ENCODE results near the gene CPED1.
"Not testable (repeated sequence)": the region's sequence is repeated elsewhere in the genome, so short reads cannot be mapped to it uniquely, and the experiment has no call there.

CPED1 gene

DNA sequence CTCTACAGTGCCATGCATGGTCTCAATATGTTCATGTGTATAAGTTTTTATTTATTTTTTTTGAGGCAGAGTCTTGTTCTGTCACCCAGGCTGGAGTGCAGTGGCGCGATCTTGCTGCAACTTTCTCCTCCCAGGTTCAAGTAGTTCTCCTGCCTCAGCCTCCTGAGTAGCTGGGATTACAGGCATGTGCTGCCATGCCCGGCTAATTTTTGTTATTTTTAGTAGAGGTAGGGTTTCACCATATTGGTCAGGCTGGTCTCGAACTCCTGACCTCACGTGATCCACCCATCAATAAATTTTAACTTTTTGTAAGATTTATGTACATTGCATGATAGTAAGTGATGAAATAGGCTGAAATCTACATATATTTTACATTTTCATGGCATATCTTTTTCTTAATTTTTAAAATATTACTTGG is 86.9 kb downstream of the CPED1 start:
- DNase-seq = not testable (repeated sequence)

DNA sequence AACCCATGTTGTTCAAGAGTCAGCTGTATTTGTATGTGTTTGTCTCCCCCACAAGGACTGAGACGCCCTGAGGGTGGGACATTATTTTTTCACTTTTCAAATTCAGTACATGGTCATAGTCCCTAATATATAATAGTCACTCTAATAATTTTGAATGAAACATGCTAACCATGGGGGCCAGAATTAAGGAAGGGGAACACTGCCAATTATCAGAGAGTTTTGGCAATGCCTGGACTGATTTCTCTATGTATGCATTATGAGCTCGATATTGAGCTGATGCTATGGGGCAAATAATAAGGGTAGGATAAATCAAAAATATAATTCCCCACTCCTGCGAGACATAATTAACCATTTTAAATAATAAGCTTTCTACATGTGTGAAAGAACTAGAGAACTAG is 87.4 kb downstream of the CPED1 start:
- DNase-seq = no peak

DNA sequence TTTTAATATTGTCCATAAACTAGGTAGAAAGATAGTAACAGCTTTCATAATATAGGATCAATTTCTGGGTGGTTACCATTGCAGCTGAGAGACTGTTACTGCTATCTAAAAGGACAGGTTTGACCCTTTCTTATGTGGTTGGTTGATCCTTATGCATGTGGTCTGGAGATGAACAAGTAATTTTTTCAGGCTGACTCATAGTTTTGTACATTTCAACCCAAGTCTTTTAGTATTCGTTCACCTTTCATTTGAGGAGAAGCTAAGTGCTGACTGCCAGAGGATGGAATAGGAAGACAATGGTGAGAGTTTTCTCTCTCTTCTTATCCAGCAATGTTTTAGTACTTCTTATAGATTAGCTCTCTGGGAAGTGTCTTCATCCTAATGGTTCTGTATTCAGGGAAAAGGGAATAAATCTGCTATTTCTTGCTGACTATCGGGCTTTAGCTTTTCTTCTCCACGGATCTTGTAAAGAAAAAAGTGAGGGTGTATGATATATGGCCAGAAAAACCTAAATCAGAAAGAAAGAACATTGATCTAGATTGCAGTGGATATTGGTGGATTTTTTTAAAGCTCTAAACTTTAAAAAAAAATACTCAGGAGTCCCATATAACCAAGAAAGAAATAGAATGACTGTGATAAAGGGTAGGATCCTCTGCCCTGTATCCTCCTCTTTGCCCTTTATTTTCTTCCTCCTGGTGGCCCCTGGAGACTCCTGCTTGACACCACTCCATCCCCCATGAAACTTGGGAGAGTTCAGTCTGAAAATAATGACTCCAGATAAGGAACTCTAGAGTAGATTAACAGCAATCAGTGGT is 88.0 kb downstream of the CPED1 start:
- no peak for DNase-seq

DNA sequence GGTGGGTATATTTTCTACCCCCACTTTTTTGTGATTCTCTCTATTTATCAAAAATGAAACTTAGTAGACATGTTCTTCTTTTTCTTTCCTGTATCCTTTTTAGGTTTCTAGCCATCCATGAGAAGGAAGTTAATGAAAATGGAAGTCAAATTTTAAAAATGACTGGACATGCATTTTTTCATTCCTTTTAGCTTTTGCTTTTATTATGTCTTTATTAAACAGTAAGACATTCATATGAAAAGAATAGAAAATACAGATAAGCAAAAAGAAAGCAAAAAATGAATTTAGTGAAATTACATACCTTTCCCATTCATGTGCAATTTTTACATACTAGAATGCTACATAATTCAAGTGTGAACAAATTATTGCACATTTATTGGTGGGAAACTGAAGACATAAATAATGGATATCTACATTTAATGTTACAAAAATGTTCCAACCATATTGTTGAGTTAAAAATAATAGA is 88.7 kb downstream of the CPED1 start:
- DNase-seq = no peak

DNA sequence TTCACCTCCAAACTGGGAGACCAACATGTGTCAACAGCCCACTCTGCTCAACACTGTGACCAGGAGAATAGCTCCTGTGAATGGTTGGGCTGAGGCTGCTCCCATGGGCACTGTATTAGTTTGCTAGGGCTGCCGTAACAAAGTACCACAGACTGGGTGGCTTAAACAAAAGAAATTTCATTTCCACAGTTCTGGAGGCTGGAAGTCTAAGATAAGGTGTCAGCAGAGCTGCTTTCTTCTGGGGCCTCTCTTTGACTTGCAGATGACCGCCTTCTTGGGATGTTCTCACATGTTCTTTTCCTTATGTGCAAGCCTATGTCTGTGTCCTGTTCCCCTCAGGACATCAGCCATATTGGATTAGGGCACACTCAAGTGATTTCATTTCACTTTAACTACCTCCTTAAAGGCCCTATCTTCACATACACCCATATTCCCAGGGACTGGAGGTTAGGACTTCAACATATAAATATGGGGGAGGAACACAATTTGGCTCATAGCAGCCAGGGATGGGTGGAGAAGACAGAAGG is 90.3 kb downstream of the CPED1 start:
- no peak for DNase-seq

DNA sequence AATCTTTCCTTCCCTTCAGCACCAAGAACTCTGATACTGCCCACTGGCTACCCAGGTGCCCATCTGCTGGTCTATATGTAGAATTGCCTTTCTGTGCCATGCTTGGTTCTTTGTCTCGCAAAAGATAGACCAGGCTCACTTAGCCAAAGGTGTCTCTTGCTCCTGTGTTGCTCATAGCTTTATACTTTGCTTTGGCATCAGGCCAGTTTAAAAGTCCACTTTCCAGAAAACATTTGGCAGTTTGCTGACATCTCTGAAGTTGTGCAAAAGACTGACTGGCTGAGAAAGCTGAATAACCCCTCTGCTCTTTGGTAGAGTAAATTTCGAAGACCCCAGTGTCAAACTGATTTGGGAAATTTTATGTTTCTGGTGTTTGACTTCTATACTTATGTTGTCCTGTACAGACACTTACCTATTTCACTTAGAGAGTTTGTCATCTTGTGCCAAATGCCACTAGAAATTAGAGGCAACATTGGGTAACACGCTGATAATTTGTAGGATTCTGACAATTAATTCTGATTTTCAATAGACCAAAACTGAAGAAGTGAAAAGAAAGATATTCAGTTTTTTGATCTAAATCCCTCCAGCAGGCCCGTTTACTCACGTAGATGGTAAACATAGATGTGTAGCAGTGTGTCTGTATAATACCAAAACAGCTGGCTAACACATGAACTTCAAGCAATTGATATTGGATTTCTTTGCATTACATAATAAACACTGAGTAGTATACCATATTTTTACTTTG is 91.1 kb downstream of the CPED1 start:
- no peak for DNase-seq

DNA sequence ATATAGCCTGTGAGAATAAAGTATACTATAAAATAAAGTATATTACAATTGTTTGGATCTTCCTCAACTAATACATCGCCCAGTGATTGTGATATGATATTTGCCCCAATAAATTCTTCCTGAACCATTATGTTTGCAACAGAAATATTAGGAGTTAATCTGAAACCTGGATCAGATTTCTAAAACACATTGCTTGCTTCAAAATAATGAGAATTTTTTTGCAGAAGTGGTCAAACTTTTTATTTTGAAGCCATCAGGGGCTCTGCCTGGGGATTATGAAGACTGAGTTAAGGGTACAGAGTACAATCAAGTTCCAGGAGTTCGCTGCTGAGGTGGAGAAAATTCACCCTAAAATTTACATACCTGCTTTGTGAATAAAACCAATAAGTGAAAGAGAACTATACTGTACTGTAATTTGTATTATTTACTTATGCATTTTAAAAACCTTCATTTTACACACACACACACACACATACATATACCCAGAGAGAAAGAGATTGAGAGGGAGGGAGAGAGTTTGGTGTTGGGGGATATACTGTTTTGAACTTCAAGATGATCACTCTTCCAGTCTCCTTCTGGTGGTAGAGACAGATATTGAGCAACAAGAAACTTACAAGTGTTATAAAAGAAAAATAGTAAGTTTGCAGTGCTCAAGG is 91.9 kb downstream of the CPED1 start:
- no peak for DNase-seq

DNA sequence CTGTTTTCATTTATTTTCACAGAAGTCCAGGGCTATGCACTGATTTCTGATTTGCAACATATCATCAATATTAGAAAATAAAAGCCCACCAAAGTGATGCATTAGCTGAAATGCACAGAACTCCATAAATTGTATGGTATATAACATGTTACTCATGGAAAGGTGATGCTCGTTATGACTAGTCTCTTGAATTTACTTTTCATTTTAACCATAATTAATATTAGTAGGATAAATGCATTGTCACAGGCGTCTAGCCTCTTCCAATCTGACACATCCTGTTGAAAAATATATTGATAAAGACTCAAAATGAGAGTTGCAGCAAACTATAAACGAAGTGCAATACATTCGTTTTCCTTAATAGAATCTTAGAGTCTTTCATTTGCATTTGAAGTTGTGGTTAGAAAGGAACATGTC is 92.4 kb downstream of the CPED1 start:
- no peak for DNase-seq

DNA sequence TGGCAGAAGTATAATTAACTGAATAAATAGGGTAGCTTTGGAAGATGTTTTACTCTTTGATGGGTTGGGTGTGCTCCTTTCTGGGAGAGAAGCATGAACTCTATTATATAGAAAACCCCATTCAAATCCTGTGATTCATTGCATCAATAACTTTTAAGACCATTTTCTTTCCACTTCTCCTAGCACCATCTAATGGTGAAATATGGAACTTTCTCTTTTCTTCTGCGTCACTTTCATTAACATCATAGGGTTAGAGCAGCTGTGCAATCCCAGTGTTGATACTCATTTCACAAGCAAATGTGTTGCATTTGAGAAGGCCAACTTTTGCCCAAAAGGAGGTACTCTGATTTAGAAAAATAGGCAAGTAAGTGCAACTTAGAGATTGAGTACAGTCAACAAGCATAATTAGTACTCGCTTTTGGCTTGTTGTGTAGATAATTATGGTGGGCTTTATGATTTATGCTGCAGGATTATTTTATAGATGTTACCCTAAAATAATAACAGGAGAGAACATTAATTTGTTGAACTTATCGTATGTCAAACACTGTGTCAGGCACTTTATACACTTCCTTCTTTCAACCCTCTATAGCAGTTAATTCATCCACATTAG is 92.9 kb downstream of the CPED1 start:
- DNase-seq = peak; percentile 8

DNA sequence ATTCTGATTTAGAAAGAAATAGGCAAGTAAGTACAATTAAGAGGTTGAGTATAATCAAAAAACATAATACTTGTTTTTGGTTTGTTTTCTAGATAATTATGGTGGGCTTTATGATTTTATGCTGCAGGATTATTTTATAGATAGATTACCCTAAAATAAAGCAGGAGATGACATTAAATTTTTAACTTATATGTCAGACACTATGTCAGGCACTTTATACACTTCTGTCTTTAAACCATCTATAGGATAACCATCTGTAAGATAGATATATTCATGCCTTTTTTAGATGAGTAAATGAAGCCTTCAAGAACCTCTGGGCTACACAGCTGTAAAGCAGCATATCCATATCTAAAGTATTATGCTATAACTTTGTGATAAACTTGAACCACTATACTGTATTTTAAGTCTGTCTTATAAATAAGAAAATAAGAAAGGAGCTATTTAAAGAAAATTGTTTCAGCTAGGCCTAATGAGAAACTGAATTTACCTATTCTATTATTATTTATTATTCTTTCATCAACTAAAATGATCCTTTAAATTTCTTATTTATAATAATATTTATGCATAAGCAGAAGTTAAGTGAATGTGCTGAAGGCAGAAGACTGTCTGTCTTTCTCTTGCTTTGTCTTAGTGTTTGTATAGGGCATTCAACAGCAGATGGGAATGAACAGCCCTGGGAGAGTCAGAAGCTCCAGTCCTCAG is 94.0 kb downstream of the CPED1 start:
- no peak for DNase-seq

DNA sequence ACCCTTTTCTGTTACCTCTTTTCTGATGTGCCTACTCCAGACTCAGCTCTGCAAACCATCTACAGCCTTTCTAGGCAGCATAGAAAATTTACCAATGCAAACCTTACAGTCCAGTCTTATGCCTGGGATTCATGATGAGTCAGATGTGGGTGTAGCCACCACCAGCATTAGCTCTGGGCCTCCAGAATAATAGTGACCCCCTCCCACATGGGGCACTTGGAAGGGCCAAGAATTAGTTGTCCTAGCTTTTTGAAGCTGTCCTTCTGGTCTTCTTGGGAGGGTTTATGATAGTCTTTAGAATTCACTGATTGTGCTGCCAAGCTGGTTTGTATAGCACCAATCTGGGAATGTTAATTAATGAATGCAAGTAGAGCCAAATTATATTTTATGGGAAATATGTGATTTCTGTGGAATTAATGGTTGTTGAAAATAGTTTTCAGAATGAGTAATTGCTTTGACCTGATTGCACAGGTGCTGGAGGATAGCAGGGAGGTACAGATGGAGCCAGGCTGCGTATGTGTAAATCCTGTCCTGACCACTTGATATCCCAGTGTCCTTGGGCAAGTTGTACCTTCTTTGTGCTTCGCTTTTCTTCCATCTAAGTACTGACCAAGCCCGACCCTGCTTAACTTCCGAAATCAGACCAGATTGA is 94.8 kb downstream of the CPED1 start:
- DNase-seq = no peak

DNA sequence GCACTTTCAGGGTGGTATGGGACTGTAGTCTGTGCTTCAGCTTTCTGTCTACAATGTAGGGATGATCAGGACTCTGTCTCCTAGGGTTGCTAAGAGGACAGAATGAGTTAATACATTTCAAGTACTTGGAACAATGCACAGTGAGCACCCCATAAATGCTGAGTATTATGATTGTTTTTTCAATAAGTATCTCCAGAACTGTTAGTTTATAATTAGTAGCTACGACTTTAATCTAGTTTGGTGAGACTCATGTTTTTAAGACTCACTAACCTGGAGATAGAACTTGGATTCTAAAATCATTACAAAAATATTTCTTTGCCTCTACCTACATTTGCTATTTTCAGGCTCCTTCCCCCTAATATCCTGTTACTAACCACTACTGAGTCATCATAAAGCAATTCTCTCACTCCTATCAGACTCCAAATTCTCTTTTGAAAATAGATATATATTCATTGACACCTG is 95.3 kb downstream of the CPED1 start:
- DNase-seq = no peak

DNA sequence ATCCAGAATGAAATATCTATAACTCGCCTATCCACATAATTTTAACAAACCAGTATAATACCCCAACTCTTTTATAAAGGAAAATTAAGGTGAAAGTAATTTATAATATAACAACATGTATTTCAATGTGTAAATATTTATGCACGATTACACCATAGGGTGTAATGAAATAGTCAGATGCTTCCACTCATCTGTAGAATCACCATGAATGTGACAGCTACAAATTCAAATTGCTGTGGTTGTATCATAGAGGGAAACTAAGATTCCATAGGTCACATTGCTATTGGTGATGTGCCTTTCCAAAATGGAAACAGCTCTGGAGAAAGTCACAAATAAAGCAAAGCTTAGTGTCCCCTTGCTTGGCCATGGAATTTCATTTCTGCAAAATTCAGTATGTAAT is 95.7 kb downstream of the CPED1 start:
- DNase-seq = no peak

DNA sequence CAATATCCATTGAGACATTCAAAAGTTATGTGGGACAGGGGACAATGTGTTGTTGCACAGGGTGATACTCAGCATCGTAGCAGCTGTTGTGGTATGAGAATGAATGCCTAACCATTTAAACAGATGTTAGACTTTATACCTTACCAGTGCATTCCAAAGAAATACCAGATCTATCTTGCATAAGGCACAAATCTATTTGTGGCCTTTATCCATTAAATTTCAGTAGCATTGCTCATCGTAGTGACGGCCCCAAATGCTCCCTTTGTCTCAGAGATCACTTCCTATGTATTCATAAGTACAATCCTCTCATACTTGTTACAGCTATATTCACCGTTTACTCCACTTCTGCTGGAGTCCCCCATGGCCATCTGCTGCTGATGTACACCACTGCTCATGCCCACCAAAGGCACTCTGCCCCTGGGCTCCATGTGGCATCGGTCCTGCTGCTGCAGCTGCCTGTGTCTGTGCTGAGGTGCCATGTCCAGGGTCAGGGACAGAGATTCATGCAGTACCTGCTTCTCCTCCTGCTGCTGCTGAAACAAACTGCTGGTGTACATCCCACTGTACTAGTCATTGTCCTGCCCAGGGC is 96.3 kb downstream of the CPED1 start:
- DNase-seq = no peak

DNA sequence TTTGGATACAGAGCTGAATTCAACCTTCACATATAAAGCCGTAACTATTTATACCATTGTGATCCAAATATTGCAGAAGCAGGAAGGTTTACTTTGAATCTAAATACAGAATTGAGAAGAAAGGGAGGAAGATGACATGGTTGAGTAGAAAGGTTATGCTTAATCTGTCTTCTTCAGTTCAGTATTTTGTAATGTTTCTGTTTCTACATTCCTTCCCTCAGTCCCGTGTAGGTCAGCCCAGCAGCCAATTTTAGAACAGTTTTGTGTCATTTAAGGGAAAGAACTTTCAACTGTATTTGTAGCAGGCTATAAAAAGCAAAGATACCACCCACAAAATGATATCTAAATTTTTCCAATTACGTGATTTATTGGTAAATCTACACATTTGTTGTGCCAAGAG is 97.4 kb downstream of the CPED1 start:
- DNase-seq = no peak

DNA sequence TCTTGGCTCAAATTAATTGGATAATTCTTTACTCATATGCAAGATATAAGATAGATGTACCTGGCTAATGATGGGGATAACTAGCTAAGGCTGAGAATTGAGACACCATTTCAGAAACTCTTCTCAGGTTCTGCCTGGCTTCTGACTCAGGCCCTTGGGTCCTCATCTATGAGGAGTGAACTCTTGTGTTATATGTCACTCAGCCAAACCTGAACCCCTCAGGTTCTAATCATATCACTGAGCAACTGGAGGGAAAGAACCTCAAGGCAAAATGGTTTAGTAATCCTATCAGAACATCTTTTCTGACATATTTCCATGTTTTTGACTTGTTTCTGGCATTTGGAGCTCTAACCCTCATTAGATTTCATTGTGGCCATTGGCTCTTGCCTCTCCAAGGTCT is 100.4 kb downstream of the CPED1 start:
- no peak for DNase-seq

DNA sequence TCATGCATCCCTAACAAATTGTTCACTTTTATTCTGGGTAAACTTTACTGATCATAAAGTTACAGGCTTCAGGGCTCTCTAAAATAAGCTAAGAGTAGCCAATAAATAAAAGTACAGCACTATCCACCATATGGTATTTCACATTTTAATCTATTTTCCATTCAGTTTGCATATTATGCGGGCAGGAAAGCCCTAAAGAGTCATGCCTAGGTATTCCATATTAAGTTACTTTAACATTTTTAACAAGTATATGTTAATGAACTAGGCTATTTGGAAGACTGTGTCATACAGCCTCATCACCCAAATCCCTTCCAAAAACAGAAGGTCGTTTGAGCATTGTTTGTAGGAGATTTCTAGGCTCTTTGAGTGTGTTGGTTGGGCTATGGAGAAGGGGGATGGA is 106.3 kb downstream of the CPED1 start:
- DNase-seq = no peak

DNA sequence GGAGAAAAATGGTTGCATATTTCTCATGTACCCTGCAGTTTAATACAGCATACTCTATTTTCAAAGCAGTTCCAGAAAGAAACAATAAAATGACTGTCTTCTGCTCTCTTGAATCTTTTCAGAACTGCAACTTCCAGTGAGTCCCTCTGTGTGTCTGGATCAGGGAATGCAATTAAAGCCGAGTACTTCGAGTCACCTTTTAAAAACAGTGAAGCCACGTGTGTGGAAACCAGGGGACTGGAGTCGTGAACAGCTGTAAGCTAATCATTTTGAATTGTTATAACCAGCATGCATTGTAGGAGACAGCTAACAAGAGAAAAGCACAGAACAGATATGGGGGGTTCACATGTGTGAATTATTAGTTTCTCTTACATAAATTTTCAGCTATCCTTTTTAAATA is 109.1 kb downstream of the CPED1 start:
- no peak for DNase-seq

DNA sequence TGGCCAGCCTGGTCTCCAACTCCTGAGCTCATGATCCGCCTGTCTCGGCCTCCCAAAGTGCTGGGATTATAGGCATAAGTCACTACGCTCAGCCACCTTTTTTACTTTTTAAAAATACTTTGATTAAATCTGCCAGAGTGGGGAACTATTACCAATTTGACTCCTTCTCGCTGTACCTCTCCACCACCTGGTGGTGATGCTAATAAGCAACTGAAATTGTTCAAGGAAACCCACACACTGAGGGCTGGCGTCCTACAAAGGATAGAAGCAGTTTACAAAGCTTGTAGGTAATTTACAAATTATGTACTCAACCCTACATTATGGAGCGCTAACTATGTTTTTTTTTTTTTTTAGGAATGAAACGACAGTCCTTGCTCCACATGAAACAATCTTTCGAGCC is 111.1 kb downstream of the CPED1 start:
- no peak for DNase-seq

DNA sequence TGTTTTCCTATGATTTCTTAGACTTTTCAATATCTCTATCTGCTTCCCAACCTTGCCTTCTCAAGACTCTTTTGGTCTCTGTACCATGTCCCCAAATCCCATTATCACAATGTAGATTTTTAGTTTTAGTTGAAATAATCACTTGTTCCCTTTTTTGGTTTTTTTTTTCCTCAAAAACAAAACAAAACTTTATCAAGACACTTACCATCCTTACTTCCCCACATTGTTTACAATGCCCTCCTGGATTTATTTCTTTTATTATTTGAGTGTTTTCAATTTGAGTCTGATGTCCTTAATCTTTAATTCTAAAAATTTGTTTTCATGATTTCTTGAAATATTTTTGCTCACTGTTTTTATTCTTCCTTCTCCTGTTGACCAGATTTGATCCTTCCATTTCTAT is 112.6 kb downstream of the CPED1 start:
- no peak for DNase-seq

DNA sequence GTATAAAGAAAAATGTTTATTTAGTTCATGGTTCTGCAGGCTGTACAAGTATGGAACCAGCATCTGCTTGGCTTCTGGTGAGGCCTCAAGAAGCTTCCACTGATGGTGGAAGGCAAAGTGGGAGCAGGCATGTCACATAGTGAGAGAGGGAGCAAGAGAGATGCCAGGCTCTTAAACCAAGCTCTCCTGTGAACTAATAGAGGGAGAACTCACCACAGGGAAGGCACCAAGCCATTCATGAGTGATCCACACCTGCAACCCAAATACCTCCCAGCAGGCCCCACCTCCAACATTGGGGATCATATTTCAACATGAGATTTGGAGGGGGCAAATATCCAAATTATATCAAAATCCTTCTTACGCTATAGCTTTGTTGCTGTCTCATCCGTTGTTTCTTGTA is 113.1 kb downstream of the CPED1 start:
- DNase-seq = no peak

Measured in KG1 (cell line).